HG03039 (cell line): ENCODE data around the gene GYPE.
"Not testable (repeated sequence)": the region's sequence is repeated elsewhere in the genome, so short reads cannot be mapped to it uniquely, and the experiment has no call there.

Experiments used
- ATAC-seq: cut with Tn5 transposase; IDR thresholded peaks from one replicate; pipeline ENCODE4 v1.9.1; 2021; ENCODE audit warnings: mild to moderate bottlenecking, moderate library complexity; ENCODE audit not compliant: unreplicated experiment

The GYPE gene

GRCh38 chr4:143905440-143905839 is at the start of gene GYPE:
Gene GYPE, minus strand, starts transcription at chr4:143905559. Its CDS starts 52 bp downstream, at chr4:143905507.
- ATAC-seq: not testable (repeated sequence)

- not testable (repeated sequence) for ATAC-seq
Measured at GRCh38 chr4:143951458-143951972, 46.2 kb upstream of the GYPE start.

- ATAC-seq: not testable (repeated sequence)
Measured at GRCh38 chr4:143950967-143951366, 45.6 kb upstream of the GYPE start.

GRCh38 chr4:143950185-143950584 is 44.8 kb upstream of the GYPE start:
- ATAC-seq: not testable (repeated sequence)

- not testable (repeated sequence) for ATAC-seq
Measured at GRCh38 chr4:143947493-143947892, 42.1 kb upstream of the GYPE start.

GRCh38 chr4:143940708-143941107 is 35.3 kb upstream of the GYPE start:
- ATAC-seq: not testable (repeated sequence)

- no peak for ATAC-seq
Measured at GRCh38 chr4:143939528-143939927, 34.2 kb upstream of the GYPE start.

GRCh38 chr4:143938890-143939289 is 33.5 kb upstream of the GYPE start:
- ATAC-seq: not testable (repeated sequence)

- ATAC-seq: no peak
Measured at GRCh38 chr4:143921181-143921580, 15.8 kb upstream of the GYPE start.

GRCh38 chr4:143916485-143916884 is 11.1 kb upstream of the GYPE start:
- ATAC-seq: not testable (repeated sequence)

GRCh38 chr4:143912478-143912877 is 7.1 kb upstream of the GYPE start:
- ATAC-seq: not testable (repeated sequence)

GRCh38 chr4:143911528-143912417 is 6.4 kb upstream of the GYPE start:
- ATAC-seq: peak; percentile 50

GRCh38 chr4:143910906-143911305 is 5.5 kb upstream of the GYPE start:
- not testable (repeated sequence) for ATAC-seq

GRCh38 chr4:143907811-143908210 is 2.5 kb upstream of the GYPE start:
- ATAC-seq: peak; percentile 53

GRCh38 chr4:143904431-143904830 is 928 bp downstream of the GYPE start:
- ATAC-seq: not testable (repeated sequence)

GRCh38 chr4:143890323-143890722 is 15.0 kb downstream of the GYPE start:
- ATAC-seq: not testable (repeated sequence)

- ATAC-seq: not testable (repeated sequence)
Measured at GRCh38 chr4:143888189-143888588, 17.2 kb downstream of the GYPE start.

- ATAC-seq: not testable (repeated sequence)
Measured at GRCh38 chr4:143884965-143885364, 20.4 kb downstream of the GYPE start.

GRCh38 chr4:143883529-143883928 is 21.8 kb downstream of the GYPE start:
- ATAC-seq: no peak

- no peak for ATAC-seq
Measured at GRCh38 chr4:143882892-143883291, 22.5 kb downstream of the GYPE start.

- ATAC-seq: not testable (repeated sequence)
Measured at GRCh38 chr4:143879561-143879960, 25.8 kb downstream of the GYPE start.

- not testable (repeated sequence) for ATAC-seq
Measured at GRCh38 chr4:143875357-143875756, 30.0 kb downstream of the GYPE start.
